ENCODE measurements around the gene ALDH4A1. TPM values are rescaled to one million over a fixed set of nuclear protein-coding genes. Genes with fewer than 3 reads are reported as not detected.

Gene ALDH4A1
- total RNA-seq, 2 experiments from 2014 or later, result 0.61 to 0.71 TPM

DNA sequence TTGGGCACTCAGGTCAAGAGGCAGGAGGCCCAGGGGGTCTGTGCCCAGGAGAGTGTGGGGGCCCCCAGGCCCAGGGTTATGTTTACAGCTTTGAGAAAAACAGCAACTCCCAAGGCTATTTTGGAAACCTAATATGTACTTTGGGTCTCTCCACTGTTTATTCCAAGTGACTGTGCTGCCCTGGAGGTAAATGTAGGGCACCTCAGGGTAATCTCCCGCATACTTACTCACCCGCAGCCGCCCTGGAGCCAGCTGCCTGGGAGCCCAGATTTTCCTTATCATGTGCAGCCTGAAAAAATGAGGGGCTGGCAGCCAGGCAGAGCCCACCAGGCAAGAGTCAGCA is 34.1 kb upstream of the ALDH4A1 start:
- Mint-ChIP-seq H3K4me3 (no peak overlapping the region), H3K36me3 (ENCODE audit: low read depth) (peaks cover 4% of the 10 kb centered on the region), H3K27me3 (no peaks in the 10 kb centered on the region), H3K9me3 (no peaks in the 10 kb centered on the region), H3K27ac (peak overlapping the region; percentile 65), H3K4me1 (ENCODE audit: low read depth) (peaks cover 80% of the 10 kb centered on the region)
- no peak for DNase-seq
- Histone ChIP-seq H3K27me3 (ENCODE audit: control insufficient read depth in 1 of 2, insufficient read depth in 2 of 2, low read length in 2 of 2) (no peaks in the 10 kb centered on the region), H3K4me3 (ENCODE audit: low read length) (no peak overlapping the region), H3K27ac (ENCODE audit: low read depth in 1 of 2, low read length in 2 of 2) (peak overlapping the region; percentile 4 to 22), H3K36me3 (ENCODE audit: insufficient read depth, low read length) (no peaks in the 10 kb centered on the region), H3K4me1 (ENCODE audit: insufficient read depth, low read length) (peaks cover 98% of the 10 kb centered on the region), H3K9me3 (ENCODE audit: control insufficient read depth in 1 of 2, insufficient read depth in 1 of 2, low read length in 2 of 2) (no peaks in the 10 kb centered on the region)
- POLR2A ChIA-PET, result interaction anchor here (2.8 kb wide), 1 partner anchor 12 kb away, joined by 7 read pairs; no protein-coding TSS in a partner anchor
- TF ChIP-seq, protein P1, sequence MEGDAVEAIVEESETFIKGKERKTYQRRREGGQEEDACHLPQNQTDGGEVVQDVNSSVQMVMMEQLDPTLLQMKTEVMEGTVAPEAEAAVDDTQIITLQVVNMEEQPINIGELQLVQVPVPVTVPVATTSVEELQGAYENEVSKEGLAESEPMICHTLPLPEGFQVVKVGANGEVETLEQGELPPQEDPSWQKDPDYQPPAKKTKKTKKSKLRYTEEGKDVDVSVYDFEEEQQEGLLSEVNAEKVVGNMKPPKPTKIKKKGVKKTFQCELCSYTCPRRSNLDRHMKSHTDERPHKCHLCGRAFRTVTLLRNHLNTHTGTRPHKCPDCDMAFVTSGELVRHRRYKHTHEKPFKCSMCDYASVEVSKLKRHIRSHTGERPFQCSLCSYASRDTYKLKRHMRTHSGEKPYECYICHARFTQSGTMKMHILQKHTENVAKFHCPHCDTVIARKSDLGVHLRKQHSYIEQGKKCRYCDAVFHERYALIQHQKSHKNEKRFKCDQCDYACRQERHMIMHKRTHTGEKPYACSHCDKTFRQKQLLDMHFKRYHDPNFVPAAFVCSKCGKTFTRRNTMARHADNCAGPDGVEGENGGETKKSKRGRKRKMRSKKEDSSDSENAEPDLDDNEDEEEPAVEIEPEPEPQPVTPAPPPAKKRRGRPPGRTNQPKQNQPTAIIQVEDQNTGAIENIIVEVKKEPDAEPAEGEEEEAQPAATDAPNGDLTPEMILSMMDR (IDR thresholded peaks at IDR 0.05), result no peak
- CTCF ChIA-PET, result no interaction called here
- ATAC-seq (ENCODE audit: poor library complexity), result no peak
- intact Hi-C loops (cut with DNase I, micrococcal nuclease), result no loop called here

DNA sequence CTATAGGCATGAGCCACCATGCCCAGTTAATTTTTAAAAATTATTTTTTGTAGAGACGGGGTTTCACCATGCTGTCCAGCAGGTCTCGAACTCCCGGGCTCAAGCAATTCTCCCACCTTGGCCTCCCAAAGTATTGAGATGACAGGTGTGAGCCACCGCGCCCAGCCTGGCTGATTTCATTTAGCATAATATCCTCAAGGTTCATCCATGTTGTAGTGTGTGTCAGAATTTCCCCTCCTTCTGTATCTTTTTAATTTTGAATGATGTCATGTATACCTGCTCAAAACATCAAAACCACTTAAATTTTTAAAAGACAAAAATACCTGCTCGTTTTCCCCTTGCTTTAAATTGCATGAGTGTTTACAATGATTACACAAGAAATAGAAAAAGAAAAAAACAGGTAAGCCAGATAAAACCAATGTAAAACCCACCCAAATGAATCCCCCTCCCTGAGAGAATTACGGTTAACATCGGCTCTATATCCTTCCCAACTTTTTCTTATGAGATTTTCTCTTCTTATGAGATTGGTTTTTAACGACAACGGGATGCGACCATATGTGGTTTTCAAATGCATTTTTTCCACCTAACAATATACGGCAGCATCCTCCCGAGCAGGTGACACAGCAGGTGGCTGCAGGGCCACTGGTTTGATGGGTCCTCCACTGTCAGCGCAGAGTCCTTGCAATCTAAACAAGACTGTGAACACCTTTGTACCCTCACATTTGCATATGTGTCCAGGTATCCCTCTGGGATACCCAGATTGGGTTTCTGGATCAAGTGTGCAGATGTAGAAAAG is 32.0 kb upstream of the ALDH4A1 start:
- H3K27me3 Mint-ChIP-seq, result no peaks in the 10 kb centered on the region
- ATAC-seq (ENCODE audit: poor library complexity) (peak; percentile 71), DNase-seq (peak in 3 of 14 experiments; percentile 45 to 77 (median 52))
- no peaks in the 10 kb centered on the region for H3K27me3 ChIP-seq (ENCODE audit: control insufficient read depth in 1 of 2, insufficient read depth in 2 of 2, low read length in 2 of 2)
- H3K9me3 ChIP-seq (ENCODE audit: control insufficient read depth in 1 of 2, insufficient read depth in 1 of 2, low read length in 2 of 2), result no peaks in the 10 kb centered on the region
- H3K9me3 Mint-ChIP-seq, result no peaks in the 10 kb centered on the region
- POLR2A ChIA-PET, result no interaction called here
- H3K36me3 ChIP-seq (ENCODE audit: insufficient read depth, low read length), result no peaks in the 10 kb centered on the region
- H3K4me3 ChIP-seq (ENCODE audit: low read length), result no peak overlapping the region
- intact Hi-C loops (cut with DNase I, micrococcal nuclease), result no loop called here
- H3K27ac ChIP-seq (ENCODE audit: low read depth in 1 of 2, low read length in 2 of 2), result no peak overlapping the region
- peak overlapping the region; percentile 34 for H3K4me3 Mint-ChIP-seq
- peak overlapping the region; percentile 88 for H3K27ac Mint-ChIP-seq
- TF ChIP-seq, protein P1 (IDR thresholded peaks at IDR 0.05), result no peak
- CTCF ChIA-PET, result interaction anchor here (0.8 kb wide), 1 partner anchor 21 kb away, joined by 3 read pairs; no protein-coding TSS in a partner anchor
- peaks cover 98% of the 10 kb centered on the region for H3K4me1 ChIP-seq (ENCODE audit: insufficient read depth, low read length)
- peaks cover 4% of the 10 kb centered on the region for H3K36me3 Mint-ChIP-seq (ENCODE audit: low read depth)
- H3K4me1 Mint-ChIP-seq (ENCODE audit: low read depth), result peaks cover 80% of the 10 kb centered on the region

DNA sequence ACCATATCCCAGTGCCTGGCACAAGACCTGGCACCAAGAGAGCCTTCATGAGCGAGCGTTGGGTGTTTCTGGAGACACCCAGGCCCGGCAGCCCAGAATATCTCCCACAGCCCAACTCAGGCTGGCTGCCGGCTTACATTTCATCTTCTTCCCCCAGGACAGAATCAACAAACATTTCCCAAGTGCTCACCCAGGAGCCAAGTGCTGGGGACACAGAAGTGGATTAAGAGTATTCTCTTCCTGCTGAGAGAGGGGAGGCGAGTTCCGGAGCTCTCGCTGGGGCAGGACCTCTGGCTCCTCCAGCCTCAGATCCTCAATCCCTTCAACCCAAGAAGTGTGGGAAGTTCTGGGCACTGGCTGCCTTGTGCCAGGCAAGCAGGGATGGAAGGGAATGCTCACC is 30.5 kb upstream of the ALDH4A1 start:
- H3K27me3 ChIP-seq (ENCODE audit: control insufficient read depth in 1 of 2, insufficient read depth in 2 of 2, low read length in 2 of 2), result no peaks in the 10 kb centered on the region
- Mint-ChIP-seq H3K9me3 (no peaks in the 10 kb centered on the region), H3K4me1 (ENCODE audit: low read depth) (peaks cover 89% of the 10 kb centered on the region), H3K27me3 (no peaks in the 10 kb centered on the region), H3K4me3 (no peak overlapping the region), H3K36me3 (ENCODE audit: low read depth) (peaks cover 4% of the 10 kb centered on the region), H3K27ac (peak overlapping the region; percentile 88)
- POLR2A ChIA-PET, result no interaction called here
- DNase-seq (no peak), ATAC-seq (ENCODE audit: poor library complexity) (no peak)
- TF ChIP-seq, protein P1 (IDR thresholded peaks at IDR 0.05), result no peak
- intact Hi-C loops (cut with DNase I, micrococcal nuclease), result no loop called here
- H3K36me3 ChIP-seq (ENCODE audit: insufficient read depth, low read length), result no peaks in the 10 kb centered on the region
- peak overlapping the region in 1 of 2 donors; percentile 7 for H3K27ac ChIP-seq (ENCODE audit: low read depth in 1 of 2, low read length in 2 of 2)
- CTCF ChIA-PET, result no interaction called here
- no peaks in the 10 kb centered on the region for H3K9me3 ChIP-seq (ENCODE audit: control insufficient read depth in 1 of 2, insufficient read depth in 1 of 2, low read length in 2 of 2)
- H3K4me3 ChIP-seq (ENCODE audit: low read length), result no peak overlapping the region
- peaks cover 98% of the 10 kb centered on the region for H3K4me1 ChIP-seq (ENCODE audit: insufficient read depth, low read length)

Data from CD4-positive, alpha-beta T cell (primary cell).